Stimulated activated CD4-positive, alpha-beta T cell treated with anti-CD3 and anti-CD28 coated beads, Interleukin-1b, Interleukin-23, amount 100 ng/mL, for 24 hours (primary cell): Measurements from ENCODE around the gene HSD17B10.
"Not testable (repeated sequence)": the region's sequence is repeated elsewhere in the genome, so short reads cannot be mapped to it uniquely, and the experiment has no call there.

Source experiments
- DNase-seq, 4 experiments: peaks; one replicate each; pipeline ENCODE4 v3.0.0-alpha.2; 2020; ENCODE audit warnings: low read depth in 4 of 4, low spot score in 1 of 4

Gene HSD17B10

DNA sequence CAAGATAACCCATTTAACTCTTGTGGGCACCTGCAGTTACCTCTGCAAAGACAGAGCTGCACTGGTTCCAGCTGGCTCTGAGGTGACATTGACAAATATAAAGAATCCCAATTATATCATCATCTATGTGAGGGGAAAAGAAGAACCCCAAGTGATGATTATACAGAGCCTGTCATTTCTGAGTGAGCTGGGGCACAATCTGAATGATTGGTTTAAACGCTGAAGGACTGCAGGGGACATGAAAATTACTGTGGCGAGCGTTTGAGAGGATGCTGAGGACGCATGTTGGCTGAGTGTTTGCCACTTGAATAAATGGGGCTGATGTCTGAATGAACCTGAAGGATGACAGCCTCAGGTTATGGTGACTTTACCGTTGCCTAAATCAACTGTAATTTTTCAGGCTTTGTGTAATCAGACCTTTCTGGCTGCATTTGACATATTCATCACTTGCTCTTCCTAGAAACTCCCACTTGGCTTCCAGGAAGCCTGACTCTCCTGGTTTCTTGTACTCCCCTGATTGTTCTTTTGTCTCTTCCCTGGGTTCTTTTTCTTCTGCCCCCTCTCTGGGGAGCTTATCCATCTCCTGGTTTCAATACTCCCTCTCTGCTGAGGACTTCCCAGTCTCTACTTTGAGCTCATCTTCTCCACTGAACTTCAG lies 4.1 kb upstream of the HSD17B10 start:
- no peak for DNase-seq

DNA sequence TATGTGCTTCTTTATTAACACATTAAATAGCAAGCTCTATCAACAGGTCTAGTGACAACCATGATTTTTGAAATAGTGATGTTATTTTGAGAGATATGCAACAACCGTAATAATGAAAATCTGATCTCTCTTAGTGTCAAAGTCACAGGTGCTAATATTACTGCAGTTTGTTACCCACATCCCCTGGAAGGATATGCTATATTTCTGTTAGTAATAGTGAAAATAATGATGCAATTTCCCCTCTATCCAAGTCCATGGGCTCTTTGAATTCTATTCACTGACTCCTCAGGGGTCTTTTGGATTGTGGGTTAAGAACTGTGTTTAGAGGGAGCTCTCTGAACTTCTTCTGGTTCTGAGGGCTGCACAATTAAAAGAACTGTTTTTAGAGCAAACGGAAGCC lies 3.0 kb upstream of the HSD17B10 start:
- no peak for DNase-seq

DNA sequence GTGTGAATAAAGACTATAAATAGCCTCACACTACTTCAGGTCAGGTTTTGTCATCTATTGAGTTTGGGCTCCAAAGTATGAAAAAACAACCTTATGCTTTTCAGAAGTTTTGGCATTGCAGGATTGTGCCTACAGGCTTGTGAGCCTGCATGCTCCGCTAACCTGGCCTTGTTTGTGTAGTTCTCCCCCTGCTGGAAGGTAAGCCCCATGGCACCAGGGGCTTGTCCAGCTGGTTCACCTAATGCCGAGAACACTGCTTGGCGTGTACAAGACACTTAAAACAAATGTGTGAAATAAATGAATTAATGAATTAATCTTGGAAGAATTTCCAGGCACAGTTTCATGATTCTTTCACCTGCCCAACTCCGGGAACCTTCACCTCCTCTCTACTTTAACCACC lies 1.8 kb upstream of the HSD17B10 start:
- peak in 2 of 4 experiments; percentile 23 to 31 for DNase-seq

DNA sequence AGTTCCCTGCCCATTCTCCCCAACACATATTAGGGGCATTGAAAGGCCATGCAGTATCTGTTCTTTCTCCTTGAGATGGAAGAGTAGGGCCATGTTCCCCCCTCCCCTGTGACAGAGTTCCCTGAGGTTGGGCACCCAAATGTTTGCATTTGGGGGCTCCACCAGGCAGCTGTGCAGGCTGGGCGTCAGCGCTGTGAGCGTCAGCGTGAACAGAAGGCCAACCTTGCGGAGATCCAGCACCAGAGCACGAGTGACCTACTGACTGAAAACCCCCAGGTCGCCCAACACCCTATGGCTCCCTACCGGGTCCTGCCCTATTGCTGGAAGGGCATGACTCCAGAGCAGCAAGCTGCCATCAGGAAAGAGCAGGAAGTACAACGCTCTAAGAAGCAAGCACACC lies 3.9 kb downstream of the HSD17B10 start:
- DNase-seq, result no peak

DNA sequence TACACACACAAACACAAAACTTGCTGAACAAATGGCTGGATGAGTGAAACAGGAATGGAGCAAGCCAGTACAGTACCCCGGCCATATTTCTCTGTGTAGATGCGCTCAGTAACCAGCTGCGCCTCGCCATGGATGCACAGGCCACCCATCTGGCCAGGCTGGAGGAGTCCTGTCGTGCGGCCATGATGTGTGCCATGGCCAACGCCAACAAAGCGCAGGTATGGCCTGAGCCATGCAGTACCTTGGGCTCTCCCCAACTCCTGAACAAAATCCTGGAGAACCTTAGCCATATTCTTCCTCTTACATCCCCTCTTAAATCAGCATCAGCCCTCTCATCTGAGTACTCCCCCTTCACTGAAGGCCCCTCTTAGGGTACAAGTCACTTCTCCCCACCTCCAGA lies 4.4 kb downstream of the HSD17B10 start:
- no peak for DNase-seq

DNA sequence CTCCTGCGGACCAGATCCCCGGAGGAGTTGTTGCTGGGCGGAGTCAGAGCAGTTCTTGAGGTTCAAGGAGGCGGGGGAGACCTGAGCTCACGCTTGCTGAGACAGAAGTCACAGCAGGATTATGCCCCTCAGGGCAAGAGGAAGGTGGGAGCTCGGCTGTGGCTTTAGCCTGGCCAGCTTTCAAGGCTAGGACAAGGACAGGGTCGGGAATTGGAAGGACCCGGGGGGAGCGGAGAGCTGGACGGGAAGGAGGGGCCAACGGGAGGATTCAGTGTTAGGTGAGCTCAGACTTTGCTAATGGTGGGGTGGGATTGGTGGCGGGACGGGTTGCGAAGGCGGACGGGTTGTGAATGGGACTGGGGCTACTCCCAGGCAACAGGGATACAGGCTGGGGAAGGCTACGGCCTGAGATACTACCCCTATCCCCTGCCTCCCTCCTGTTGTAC lies 11.3 kb downstream of the HSD17B10 start, which contains the start of gene RIBC1:
Gene RIBC1, plus strand, starts transcription at position 13 of the 446 bp plus-strand sequence. CDS start 3,404 bp downstream, outside the sequence.
- DNase-seq, result no peak

DNA sequence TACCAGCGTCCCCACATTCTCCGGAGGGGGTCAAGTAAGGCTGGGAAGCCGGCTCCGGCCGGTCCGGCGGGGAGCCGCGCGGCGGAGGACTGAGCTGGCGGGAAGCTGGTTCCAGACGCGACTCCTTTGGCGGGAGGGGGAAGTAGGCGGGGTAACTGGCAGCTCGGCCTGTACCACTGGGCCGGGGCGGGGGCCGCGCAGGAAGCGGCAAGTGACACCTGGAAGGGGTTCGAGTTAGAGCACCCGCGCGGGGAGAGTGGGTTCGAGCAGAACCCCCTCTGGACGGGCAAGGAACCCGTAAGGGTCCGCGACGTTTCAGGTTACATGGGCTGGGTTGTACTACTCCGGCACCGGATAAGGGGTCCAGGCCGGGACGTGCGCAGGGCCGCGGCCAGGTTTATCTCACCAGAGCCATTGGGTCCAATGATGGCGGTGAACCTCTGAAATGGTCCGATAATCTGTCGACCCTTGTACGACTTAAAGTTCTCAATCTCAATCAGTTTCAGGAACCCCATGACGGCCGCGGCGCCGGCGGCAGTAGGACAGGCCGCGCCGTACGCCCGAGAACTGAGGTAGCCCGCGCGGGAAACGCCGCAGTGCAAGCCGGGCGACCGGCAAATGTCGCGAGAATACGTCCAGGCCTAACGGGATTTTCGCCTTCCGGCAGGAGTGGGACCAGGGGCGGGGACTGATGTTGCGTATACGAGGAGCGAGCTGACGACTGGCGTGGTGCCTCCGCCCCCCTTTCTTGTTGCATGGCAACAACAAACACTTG lies 11.9 kb downstream of the HSD17B10 start, which contains the start of gene SMC1A:
Gene SMC1A, minus strand, starts transcription at position 569 of the 775 bp plus-strand sequence. Its CDS starts 54 bp downstream, at position 515.
- DNase-seq, result peak; percentile 73 to 92 (median 88)

DNA sequence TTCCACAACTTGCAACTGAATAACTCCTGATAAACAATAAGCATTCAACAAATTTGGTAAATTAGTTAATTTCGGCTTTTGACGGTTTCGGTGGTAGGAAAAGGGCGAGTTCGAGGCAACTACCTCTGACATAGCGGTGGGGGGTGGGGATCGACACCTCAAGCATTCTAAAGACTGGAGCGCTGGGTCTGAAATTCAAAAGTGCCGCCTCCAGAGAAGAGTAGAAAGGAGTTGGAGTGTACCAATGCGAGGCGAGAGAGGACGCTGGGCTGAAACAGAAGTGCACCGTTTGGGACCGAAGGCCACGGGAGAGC lies 12.4 kb downstream of the HSD17B10 start:
- DNase-seq, result peak in 1 of 4 experiments; percentile 3

DNA sequence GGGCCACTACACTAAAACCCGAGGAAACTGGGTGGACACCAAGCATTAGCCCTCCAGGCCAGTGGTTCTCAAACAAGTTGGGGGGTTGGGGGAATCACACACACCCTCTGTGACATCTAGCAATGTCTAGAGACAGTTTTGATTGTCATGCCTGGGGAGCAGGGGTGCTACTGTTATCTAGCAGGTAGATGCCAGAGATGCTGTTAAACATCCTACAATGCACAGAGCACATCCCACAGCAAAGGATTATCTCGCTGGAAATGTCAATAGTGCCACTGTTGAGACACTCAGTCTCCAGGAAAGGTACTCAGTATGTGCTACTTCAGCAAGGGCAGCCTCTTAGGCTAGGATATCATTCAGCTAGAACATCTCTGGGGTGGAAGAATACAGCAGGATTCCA lies 13.0 kb downstream of the HSD17B10 start:
- no peak for DNase-seq

DNA sequence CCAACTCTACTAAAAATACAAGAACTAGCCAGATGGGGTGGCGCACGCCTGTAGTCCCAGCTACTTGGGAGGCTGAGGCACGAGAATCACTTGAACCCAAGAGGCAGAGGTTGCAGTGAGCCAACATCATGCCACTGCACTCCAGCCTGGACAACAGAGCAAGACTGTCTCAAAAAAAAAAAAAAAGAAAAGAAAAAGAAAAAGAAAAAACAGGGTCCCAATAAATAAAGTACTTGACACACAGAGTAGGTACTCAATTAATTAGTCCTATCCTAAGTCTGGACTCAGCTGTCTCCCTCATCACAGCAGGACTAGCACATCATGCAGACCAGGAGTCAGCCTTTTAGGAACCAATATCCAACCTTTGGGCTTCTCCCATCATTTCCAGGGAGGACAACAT lies 13.8 kb downstream of the HSD17B10 start:
- not testable (repeated sequence) for DNase-seq

DNA sequence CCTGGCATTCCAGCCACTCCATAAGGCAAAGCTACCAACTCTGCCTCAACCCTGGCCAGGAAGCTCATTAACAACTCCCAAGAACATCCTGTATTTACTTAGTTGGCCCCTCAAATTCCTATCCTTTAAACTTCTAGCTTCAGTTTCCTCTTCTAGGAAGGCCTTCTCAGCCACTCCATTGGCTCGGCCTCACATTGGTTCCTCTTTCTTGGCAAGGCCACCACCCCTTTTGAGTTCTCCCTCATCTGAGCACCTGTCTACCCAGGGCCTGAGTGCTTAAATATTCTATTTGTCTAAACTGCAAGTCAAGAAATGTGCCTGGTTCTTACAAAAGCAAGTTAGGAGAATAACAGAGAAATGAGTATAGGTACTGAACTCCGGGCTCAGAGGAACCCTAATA lies 21.7 kb downstream of the HSD17B10 start:
- DNase-seq, result no peak

DNA sequence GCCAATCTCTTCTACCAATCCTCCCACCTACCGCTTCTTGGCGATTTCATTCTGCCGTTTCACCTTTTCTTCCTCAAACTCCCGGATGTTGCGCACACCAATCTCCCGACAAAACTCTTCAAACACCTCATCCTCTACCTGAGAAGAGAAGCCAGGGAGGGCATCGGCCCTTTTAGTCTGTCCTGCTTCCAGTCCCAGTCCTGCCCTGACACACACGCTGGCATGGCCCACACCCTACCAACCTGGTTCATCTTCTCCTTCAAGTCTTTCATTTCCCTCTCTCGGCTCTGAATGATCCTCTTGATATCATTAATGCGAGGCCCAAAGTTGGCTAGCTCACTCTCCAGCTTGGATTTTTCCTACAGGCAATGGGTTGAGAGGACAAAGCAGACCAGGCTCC lies 30.6 kb downstream of the HSD17B10 start:
- no peak for DNase-seq

DNA sequence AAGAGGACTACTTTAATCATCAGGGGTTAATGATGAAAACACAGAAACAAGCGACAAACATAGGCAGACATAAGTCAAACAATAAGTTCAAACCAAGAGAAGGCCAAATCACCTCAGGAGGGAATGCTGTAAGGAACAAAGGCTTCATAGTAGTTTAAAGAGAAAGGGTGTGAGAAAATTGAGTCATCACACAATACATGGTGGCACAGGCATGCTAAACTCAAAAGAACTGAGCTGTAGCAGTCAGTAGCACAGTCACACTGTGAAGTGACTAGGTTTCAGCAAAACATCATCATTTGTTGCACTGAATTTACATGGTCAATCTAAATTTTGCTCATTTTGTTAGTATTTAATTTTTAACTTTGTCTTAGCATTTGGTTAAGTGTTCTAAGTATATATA lies 36.0 kb downstream of the HSD17B10 start:
- no peak for DNase-seq

DNA sequence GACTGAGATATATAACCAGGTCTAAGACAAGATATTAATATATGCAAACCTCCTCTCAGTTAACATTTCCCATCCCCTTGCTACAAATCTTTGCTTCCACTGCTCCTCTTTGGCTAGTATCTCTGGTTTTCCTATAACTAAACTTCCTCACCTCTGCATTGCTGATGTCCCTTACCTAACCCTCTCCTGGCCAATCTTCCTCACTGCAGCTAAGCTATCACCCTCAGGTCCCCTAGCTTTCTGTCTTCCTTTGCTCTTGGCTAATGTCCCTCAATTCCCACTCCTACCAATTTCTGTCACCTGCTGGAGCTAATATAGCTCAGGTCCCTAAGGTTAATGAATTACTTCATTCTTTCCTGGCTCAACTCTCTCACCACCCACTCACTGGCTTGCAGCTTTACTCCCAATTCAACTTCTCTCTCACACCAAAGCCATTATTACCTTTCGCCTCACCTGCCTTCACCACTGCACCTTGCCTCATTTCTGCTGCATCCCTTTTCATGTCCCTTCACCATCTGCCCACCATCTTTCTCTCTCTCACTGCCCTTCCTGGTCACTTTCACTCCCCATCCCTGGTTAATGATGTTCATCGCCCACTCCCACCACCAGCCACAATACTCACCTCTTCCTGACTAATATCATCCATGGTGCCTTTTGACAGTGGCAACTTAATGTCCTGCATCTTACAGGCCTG lies 38.4 kb downstream of the HSD17B10 start:
- no peak for DNase-seq

DNA sequence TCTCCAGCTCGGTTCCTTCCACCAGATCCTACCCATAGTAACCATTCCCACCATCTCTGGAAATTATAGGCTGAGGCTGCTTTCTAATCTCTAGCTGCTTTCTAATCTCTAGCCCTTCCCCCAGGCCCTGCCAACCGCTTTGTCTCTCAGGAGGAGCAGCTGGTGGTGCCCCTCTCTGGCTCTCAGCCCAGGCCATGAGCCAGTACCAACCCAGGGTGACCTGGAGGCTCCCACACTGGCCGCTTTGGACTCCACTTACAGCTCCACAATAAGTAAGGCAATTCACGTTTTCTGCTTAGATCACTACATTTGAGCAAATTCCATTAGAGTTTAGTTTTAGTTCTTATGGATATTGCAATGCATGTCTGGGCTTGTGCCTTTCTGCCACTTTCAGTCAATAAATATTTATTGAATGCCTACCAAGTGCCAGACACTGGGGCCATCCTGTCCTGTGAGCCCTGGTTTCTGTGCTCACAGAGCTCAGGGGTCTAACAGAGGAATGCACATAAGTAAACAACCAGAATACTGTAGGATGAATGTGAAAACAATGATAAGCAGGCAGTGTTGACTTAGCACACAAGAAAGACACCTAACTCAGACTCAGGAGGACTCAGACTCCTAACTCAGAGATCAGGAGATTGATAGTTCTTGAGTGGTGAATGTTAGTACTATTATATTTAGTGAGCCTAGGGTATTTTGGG lies 50.6 kb downstream of the HSD17B10 start:
- DNase-seq, result no peak
